ENCODE measurements around the gene SEPTIN6.
A peak's percentile ranks its signal among the peaks of the same experiment; 100 is the strongest.
"Not testable (repeated sequence)": the region's sequence is repeated elsewhere in the genome, so short reads cannot be mapped to it uniquely, and the experiment has no call there.

SEPTIN6 gene

DNA sequence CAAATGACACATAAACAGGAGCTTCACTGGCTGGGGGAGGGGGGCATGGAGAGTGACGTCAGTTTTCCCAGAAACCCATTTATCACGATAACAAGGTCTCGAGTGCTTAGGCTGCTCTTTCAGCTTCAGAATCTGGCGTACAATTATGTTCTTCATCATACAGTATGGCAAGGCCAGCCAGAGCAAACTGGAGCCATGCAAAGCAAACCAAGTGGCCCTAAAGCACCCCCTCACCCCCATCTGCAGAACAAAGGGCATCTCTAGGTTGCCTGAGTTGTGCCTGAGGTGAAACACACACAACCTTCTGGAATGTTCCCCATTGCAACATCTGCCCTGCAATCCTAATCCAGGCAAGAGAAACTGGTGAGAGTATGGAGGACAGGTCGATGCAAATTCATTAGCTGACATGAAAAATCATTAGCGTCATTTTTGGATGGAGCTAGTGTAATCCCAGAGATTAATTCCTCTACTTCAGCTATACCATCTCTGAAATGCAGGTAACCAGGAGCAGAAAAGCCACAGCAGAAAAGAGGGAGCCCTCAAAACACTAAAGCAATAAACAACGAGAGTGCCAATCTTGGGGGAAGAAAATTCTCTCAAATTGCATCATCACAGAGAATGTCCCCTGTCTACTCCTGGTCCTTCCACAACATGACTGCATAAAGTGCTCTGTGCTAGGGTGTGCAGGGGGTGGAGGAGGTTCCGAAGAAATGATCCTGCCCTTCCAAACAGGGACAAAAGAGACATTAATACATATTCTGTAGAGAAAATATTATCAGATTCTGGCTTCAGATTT lies 1.8 kb downstream of the SEPTIN6 start:
- no peak for DNase-seq (ENCODE audit: low read depth)

DNA sequence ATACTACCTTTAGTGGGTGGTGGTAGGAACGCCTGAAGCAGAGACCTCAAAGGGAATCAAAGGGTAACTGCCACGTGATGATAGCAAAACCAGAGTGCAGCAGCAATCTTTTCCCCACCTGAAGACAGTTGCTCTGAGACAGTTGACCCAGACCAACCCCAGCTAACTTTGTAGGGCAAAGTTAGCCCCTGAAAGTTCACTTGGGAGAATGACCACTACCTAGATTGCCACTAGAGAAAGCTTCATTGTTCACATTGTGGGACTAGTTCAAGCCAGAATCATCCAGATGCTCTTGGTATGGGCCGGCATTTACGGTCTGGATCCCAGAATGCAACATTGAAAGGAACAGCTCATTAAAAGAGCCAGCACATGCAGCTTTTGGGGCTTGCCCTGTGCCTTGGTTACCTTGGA lies 4.1 kb downstream of the SEPTIN6 start:
- no peak for DNase-seq (ENCODE audit: low read depth)

DNA sequence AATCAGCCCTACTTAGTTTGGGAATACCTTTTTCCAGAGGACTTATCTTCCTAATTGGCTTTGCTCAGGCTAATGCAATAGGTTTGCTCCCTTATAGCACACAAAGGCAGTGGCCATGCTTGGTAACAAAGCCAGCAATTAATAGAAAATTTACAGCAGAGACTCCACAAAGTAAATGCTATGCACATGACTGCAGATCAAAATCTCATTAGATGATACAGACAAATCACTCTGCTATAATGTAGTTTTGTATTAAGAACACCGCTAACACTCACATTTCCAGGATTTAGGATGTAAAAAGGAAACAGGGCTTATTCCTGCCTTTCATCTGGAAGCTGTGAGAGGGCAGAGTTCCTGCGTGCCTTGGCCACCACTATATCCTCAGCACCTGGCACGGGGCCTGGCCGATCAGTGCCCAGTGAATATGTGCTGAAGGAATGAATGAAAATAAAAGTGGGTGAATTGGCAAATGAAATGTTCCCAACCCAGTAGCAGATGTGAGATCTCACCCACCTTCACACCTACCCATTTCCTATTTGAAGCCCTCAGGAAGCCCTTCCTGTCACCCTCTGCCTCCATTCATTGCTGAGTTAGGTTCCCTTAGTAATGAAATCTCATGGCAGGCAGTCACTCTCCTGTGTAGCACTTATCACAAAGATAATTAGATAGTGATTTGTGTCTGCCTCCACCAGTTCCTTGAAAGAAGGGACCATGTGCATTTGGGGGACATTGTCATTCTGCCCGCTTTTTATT lies 5.1 kb downstream of the SEPTIN6 start:
- DNase-seq (ENCODE audit: low read depth) = no peak

DNA sequence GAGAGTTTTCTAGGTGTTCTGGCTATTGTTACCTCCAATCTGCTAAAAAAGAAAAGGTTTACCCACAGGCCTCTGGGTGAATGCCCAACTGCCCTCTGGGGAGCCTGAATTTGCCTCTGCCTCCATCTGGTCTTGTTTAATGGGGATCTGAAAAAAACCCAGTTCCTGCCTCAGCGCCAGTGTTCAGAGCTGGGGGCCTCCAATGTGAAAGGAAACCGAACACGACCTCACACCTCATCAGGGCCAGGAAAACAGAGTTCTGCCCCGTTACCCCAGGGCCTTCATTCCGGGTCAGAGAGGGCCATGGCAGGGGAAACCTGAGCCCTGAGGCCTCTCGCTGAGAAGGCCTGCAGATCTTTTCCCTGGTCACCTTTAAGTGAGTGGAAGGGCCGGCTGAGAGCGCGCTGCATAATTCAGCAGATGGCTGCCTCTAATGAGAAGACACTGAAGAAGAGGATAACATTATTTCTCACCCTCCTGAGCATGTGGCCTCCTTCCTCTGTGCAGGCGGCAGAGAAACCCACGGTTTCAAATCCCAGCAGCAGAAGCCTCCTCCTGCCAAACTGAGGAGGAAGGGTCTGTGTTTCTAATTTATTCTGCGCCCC lies 6.8 kb downstream of the SEPTIN6 start:
- DNase-seq (ENCODE audit: low read depth) = no peak

DNA sequence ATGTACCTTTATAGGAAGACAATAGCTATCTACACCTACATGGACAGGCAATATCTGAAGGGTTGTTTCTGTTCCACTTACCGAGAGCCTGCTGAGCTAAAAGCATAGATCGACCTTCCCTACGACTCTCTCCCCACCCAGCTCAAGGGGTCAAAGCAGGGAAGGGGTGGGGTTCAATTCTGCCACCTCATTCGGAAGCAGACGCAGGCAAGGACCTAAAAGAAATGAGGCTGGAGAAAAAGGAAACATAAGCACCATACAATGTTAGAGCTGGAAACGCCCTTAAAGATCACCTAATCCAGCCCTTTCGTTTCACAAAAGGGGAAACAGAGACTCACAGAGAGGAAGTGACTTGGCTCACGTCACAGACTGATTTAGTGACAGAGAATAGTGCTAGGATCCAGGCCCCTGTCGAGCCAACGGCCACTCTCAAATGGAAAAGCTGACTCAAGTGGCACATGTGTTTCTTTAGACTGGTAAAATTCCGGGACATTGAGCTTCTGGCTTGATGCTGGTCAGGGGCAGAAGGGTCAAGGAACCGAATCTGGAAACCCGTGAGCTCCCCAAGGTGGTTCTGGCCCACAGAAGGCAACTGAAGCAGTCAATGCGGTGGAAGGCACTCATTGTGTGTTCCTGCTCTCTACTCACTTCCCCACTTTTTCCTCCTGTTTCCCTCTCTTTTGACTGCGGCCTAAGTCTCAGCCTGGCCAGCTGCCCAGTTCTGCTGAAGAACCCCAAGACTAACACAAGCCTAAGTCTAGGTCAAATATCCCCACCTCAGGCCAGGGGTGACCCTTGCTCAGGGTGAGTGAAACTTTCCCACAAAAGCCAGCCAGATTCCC lies 7.5 kb downstream of the SEPTIN6 start:
- DNase-seq (ENCODE audit: low read depth) = no peak

DNA sequence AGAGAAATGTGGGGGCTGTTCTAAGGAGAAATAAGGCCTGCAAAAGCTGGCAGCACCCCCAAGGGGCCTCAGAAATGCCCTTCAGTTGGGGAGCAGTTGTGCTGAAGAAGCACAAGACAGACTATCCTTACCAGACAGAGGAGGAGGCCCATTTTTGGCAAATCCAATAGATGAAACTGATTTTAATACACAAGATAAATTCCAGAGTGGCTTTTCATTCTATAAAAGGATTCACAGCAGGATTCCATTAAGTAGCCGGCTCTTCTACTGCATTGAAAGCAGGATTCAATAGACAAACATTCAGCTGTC lies 8.1 kb downstream of the SEPTIN6 start:
- DNase-seq (ENCODE audit: low read depth) = no peak

DNA sequence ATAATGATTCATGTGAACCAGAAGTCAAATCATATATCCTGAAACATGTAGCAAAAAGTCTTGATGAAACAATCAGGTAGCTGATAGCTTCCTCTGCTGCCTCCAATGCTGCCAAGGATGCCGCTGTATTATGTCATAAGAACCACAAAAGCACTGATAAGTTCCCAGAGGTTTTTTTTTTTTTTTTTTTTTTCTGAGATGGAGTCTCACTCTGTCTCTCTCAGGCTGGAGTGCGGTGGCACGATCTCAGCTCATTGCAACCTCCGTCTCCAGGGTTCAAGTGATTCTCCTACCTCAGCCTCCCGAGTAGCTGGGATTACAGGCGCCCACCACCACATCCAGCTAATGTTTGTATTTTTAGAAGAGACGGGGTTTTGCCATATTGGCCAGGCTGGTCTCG lies 8.7 kb downstream of the SEPTIN6 start:
- DNase-seq (ENCODE audit: low read depth) = not testable (repeated sequence)

DNA sequence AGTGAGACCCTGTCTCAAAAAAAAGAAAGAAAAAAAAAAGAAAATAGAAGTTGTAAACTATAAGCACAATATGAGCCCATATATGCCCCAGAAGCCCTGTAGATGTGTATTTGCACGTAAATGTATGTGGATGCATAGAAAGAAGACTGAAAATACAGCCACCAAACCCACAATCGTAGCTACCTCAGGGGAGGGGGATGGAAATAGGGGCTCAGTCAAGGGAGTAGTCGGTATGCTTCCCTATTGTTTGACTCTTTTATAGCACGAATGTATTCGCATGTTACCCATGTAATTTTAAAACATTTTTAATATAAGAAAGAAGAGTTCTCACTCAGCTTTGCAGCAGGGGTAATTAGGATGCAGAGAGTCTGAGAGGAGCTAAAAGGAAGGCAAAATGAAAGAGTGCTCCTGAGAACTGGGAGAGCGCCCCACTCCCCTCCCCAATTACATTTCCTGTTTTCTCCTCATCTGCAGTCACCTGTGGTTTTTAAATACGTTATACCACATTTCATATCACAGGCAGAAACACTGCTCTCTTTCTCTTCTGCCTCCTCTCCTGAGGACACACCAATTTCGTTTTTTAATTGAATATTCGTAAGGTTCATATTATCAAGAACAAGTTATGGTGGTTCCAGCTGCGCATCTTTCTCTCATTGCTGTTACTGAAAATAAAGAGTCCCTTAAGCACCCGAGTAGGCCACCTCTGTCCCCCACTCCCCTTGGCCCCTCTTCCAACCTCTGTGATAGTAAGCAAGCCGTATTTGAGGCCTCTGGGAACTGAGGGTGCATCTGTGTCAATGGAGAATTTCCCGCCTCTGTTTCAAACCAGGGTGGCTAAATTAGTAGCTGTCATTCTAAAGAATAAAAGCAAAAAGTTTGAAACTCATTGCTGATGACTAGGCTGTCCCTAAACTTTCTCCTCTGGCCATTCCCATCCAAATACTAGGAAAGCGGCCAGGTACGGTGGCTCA lies 10.7 kb downstream of the SEPTIN6 start:
- no peak for DNase-seq (ENCODE audit: low read depth)

DNA sequence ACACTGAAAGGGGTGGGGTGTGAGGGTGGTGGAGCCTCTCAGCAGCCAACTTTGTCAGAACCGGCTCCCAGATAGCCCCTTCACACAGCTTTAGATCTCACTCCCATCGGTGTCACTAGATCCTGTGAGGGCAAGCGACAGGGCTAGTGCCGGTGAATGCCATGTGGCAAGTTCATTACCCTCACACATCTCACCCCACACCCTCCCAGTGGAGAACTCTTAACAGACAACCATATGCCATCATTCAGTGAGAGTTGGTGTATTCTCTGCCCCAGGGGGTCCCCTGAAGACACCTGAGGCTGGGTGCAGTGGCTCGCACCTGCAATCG lies 15.3 kb downstream of the SEPTIN6 start:
- no peak for DNase-seq (ENCODE audit: low read depth)

DNA sequence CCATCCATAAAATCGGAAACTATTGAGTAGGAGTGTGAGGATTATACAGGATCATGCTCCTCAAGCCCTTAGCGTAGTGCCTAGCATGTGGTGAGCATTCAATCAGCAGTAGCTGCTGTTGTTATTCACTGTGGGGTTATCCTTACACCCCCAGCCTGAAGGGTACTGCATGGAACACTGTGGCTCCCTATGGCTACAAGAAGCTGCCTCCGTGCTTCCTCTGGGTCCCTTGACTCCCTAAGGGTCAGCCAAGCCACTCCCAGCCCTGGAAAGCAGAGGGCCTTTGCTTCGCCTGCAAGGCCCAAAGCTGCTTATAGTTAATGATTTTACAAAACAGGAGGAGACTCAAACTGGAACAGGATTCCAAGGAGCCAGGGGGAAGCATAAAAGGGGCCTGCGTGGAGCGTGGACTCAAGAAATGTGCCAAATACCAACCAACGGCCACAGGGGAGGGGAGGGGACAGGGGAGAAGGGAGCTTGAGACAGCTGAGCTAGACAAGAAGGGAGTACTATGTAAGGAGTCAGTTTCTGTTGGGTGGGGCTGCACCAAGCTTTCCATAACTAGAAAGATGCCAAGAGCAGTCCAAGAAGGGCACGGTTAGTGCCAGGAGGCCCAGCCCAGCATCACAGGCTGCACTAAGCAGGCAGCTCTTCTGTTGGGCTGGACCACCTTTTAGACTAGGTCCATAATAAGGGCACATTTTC lies 15.9 kb downstream of the SEPTIN6 start:
- DNase-seq (ENCODE audit: low read depth) = no peak

DNA sequence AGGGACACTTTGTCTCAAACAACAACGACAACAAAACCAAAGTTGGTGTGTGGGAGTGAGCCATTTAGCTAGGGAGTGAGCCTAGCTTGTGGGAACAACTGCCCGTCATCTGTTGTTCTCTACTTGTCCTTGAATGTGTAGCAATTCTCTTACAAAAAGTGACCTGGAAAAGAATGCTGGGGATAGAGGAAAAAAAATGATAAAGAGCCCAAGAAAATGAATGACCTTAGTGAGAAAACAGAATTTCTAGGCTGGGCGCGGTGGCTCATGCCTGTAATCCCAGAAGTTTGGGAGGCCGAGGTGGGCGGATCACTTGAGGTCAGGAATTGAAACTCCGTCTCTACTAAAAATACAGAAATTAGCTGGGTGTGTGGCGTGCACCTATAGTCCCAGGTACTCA lies 19.6 kb downstream of the SEPTIN6 start:
- no peak for DNase-seq (ENCODE audit: low read depth)

DNA sequence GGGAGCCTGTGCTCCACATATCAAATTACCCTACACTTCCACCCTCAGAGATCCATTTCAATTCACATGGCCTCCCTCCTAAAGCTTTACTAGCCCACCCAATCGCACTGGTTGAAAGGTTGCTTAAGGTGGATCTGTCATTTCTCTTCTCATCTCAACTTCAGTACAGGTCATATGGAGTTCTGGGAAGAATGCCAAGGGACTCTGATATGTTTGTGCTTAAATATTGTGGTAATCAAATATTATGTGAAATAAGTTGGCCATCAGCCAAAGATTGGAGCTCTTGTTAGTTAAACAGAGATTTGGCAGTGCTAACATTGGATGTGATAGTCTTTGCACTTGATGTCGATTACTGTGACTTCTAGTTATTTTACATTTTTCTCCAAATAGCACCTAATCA lies 20.5 kb downstream of the SEPTIN6 start:
- no peak for DNase-seq (ENCODE audit: low read depth)

DNA sequence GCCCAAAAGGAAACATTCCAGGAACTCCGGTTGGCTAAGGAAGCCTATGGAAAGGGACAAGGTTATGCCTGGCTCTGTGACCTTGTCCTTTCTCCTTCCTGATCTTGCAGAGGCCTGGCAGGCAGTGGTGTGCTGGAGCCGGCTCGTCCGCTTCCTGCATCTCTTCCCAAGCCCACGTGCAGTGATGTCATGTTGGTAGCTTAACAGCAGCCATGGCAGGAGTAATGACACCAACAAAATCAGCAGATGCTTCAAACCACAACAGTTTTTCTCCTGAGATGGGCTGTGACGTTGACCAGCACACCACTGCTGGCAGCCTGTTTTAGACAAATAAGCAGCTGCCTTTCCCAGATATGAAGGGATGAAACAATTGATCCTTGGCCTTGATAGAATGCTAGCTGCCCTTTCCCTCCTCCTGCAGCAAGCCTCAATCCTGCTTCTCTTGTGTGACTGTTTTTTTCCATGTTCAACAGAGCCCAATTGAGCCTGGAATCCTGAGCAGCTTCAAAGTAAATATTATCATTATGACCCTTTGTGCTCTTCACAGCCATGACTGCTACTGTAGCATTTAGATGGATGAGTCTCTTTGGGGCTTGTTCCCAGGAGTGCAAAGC lies 23.4 kb downstream of the SEPTIN6 start:
- DNase-seq (ENCODE audit: low read depth) = no peak

DNA sequence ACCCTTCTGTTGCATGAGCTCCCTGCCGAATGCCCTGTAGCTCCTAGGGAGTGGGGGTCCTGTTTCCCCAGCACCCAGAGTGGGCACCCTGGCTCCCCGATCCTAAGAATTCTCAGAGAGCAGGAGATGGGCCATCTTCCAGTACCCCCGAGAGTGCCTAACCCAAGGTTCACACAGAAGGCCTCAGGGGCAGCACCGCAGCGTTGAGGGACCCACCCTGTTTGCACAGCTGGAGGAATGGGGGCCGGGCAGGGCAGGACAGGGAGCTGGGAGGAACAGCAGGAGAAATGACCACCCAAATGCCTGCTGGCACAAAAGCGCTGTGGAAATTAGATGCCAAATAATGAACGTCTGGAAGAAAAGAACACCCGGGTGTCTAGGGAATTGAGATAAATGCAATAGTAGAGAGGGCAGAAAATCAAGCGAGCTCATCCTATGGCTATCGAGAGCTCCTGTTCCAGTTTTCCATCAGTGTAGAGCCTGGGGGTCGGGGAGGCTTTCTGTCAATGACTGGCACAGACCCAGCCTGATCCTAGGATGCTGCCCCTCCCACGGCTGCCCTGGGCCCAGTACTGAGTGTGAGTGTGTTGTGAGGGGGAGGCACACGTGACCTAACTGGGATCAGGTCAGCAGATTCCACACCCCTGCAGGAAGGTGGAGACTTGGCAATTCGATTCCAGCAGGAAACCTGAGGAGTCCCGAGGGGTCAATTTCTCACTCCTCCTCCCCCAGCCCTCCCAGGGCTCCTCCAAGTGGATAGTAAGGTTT lies 25.7 kb downstream of the SEPTIN6 start:
- DNase-seq (ENCODE audit: low read depth) = no peak

DNA sequence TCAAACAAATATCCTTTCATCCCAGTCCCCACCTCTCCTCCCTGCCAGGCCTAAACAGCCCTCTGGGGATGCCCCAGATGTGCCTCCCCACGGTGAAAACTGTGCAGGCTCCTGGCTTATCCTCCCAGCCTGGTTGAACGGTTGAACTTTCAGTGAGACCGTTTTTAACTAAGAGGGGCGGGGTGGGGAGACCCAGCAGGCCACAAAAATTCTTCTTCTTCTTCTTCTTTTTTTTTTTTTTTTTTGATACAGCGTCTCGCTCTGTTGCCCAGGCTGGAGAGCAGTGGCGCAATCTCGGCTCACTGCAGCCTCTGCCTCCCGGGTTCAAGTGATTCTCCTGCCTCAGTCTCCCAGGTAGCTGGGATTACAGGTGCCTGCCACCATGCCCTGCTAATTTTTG lies 28.1 kb downstream of the SEPTIN6 start:
- DNase-seq (ENCODE audit: low read depth) = not testable (repeated sequence)

DNA sequence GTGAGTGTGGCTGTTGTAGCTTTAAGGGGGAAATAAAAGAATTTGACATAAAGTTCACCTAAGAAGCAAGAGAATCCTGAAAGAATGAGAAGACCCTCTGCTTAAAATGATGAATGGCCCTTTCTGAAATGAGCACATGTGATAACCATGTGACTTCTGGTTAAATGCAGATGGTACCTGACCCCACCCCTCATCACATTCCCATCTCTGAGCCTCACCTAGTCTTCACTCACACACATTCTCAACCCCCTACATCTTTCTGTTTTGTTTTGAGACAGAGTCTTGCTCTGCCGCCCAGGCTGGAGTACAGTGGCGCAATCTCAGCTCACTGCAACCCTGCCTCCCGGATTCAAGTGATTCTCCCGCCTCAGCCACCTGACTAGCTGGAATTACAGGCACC lies 31.5 kb downstream of the SEPTIN6 start:
- DNase-seq (ENCODE audit: low read depth) = no peak

DNA sequence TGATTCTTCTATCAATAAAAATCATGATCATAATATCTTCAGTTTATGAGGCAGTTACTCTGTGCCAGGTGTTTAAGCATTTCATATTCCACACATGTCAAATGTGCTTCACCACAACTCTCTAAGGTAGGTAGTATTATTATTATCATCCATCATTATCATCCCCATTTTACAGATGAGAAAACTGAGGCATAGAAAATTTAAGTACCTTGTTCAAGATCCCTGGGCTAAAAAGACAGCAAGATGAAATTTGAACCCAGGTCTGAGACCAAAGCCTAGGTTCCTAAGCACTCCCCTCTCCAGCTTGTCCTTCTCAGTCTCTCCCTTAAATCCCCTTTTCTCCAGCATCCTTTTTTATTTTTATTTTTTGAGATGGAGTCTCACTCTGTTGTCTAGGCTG lies 33.4 kb downstream of the SEPTIN6 start:
- no peak for DNase-seq (ENCODE audit: low read depth)

DNA sequence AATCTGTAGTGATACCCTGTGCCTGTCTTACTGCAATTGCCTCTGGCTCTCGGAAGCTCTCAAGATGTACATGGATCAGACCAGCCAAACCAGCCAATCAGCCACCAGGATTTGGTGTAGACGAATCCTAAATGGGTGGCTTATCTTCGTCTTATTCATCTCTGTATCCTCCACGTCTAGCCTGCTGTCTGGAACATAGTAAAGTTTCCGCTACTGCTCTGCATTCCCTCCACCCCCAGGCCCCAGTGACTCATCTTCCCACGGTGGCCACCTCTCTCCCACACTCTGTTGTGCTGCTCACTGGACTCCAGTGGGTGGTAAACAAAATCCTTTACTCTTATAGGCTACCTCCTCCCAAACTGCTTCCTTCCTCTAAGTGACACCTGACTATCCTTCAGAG lies 37.8 kb downstream of the SEPTIN6 start:
- peak; percentile 19 for DNase-seq (ENCODE audit: low read depth)

DNA sequence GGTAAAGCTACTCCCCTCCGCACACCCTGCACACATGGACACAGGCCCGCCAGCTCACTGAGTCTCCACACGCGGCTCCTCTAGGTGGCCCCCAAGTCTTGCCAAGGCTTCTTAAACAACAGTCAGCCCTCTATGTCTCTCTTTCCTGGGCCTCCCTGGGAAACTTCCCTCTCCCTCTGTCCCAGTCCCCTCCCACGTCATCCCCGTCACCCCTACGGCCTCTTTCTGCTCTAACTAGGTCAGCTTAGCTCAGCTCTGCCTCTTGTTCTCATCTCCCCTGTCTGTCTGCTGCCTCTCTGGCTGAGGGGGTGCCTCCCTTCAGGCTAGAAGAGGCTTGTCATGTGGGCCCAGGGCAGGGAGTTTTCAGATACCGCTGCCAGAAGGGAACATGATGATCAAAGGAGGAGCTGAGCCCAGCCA lies 38.8 kb downstream of the SEPTIN6 start:
- no peak for DNase-seq (ENCODE audit: low read depth)

DNA sequence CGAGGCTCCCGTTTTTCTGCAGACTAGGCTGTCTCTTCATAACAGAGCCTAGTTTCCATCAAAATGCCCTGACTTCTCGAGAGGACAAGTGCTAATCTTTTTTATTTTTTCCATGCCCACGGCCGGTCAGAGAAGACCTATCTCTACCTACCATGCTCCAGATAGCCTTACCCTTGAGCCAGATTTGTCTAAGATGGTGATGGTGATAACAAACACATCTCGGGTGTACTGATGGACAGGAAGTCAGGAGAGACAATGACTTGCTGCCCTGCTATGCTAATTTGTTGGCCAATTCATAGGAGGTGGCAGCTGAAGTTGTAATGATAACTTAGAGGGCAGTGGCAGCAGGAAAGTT lies 44.6 kb downstream of the SEPTIN6 start:
- no peak for DNase-seq (ENCODE audit: low read depth)

Measured in stromal cell of bone marrow (primary cell).